HG03108 (cell line): ENCODE data around the gene CSTF1.

ENCODE experiments used
- ATAC-seq: cut with Tn5 transposase; IDR thresholded peaks from one replicate; pipeline ENCODE4 v1.9.1; 2021; ENCODE audit warnings: moderate library complexity; ENCODE audit not compliant: unreplicated experiment

The CSTF1 gene

GRCh38 chr20:56392132-56392880 lies at the start of gene CSTF1, which contains the start of gene AURKA:
Gene CSTF1, plus strand, starts transcription at chr20:56392645. Its CDS starts 2,908 bp downstream, at chr20:56395553.
Gene AURKA, minus strand, starts transcription at chr20:56392215. Its CDS starts 4,018 bp downstream, at chr20:56388197.
- ATAC-seq = peak; percentile 90

- no peak for ATAC-seq
Measured at GRCh38 chr20:56342783-56343182, 49.7 kb upstream of the CSTF1 start.

DNA sequence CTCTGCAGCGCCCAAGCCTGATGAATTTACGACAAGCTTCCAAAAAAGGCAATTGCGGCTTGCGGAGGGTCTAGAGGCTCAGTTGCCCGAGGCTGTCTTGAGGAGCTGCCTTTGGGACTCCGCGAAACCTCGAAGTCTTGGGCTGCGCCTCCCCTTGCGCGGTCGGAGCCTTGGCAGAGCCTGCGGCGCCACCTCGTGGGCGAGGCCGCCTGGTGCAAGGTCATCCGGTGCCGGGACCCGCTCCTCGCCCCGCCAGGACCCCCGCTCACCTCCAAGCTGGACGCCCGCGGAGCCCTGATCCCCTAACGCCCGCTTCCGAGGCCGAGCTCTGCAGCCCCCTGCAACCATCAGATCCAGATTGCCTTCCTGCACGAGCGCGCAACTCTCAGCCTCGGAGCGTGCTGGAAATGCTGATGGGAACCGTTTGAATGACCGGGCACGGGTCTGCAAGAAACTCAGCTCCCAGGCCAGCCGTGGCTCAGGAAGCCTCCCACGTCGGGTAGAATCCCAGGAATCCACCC lies 48.5 kb upstream of the CSTF1 start:
- ATAC-seq = no peak

DNA sequence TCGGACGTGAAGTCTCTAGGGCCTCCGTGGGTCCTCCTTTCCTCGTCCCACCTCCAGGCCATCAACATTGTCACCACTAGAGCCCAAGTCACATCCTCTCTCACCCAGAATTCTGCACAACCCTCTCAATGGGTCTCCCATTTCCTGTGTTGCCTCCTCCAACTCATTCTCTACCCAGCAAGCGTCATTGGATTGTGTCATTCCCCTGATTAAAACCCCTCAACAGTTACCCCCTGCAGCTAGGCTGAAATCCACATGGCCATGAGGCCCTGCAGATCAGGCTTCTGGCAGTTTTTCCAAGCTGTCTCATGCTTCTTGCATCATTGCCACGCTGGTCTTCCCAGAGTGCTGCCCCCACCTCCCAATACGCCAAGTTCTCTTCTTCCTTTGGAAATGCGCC lies 46.5 kb upstream of the CSTF1 start:
- ATAC-seq = no peak

DNA sequence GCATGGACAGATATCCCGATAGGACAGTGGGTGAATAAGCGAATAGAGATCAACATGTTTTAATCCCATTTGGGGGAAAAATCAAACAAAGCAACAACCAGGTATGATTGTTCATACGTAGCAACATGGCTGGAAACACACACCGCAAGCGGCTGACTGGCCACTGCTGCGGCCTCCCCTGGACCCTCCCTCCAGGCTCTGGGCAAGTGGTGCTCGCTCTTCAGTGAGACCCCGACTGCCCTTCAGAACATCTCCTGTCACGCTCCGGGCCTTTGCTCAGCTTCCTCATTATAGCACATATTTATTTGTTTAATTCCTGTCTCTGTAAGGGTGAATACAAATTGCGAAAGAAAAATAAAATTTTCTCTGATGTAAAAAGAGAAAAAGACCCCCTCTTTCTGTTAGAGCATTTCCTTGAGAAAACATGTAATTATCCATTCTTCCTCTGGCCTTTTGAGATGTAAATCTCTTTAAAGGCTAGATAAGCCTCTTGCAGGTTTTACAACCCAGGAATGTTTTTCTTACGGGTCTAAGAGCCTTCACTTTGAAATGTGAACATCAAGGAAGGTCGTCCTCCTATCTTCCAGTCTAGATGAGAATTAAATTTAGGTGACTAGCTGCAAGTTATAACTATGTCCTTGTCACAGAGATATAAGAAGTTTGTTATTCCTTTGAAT lies 44.7 kb upstream of the CSTF1 start:
- no peak for ATAC-seq

DNA sequence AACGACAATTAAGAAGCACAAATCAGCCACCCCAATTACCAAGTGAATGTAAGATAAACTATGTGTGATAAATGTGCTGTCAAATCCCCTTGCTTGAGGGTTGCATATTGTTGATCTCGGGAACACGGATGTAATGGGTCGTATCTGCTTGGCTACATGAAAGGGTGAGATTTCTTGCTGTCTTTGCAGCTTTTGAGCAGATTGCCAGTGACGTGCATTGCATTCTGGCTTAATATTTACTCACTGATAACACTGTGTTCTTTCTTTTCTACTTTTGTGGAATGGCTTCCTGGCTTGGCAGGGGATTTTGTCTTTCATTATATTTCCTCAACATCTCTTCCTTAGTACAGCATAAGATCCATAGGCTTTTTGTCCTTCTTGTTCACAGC lies 44.1 kb upstream of the CSTF1 start:
- ATAC-seq = no peak

DNA sequence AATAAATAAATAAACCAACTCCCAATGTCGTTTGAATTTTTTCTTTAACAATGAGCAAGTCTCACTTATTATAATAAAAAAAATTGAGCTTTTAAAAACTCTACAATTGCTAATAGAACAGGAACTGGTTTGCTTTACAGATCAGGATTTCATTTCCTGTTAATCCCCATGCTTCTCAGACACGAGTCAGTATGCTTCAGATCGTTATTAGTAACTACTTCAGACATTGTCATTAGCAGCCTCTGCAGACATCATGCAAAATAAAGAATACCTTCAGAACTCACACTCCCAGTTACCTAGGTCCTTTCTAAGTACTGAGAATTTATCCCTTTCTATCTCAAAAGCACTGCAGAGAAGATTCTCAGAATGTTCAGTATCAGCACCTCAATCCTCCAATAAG lies 43.7 kb upstream of the CSTF1 start:
- no peak for ATAC-seq

- no peak for ATAC-seq
Measured at GRCh38 chr20:56350842-56351241, 41.6 kb upstream of the CSTF1 start.

DNA sequence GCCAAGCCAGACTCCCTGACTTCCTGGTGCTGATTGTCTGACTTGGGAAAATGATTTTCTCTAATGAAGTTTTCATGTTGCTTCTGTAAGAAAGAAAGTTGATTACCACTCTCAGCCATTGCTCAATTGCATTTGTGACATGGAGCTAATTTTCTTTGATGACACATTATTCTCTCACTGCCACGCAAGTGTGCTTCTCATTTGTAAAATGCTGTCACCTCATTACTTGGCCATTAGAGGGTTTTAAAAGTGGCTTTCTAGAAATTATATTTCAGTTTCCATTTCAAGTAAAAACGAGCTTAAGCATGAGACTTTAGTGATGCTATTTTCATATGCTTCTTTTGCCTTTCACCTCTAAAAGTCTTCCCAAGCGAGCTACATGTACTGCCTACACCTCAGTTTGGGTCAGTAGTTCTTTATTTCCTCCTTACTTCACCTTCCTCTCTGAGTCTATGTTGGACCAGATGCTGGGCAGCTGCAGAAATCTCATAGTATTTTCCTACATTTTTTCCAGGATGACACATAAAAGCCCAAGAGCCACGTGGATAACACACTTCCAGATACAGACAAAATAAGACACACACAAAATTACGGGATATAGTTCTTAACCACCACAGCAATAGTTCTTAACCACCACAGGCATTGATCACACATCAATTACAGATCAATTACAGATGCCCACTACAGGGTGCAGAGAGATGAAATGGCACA lies 39.9 kb upstream of the CSTF1 start:
- ATAC-seq = no peak

DNA sequence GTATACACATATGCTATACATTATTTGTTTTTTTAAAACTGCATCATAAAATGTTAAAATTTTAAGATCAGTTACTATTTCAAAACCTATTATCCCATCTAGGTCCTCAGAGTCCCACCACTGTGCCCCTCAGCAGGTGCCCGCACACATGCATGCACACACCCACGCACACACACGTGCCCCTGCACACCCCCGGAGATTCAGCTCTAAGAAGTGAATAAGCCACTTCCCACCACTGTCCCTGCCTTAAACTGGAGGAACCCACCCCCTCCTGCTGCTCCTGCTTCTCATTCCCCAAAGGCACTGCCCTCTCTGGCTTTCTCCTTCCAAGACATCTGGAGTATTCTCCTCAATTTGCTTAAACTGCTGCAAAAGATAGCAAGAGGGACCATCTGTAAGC lies 39.1 kb upstream of the CSTF1 start:
- no peak for ATAC-seq

DNA sequence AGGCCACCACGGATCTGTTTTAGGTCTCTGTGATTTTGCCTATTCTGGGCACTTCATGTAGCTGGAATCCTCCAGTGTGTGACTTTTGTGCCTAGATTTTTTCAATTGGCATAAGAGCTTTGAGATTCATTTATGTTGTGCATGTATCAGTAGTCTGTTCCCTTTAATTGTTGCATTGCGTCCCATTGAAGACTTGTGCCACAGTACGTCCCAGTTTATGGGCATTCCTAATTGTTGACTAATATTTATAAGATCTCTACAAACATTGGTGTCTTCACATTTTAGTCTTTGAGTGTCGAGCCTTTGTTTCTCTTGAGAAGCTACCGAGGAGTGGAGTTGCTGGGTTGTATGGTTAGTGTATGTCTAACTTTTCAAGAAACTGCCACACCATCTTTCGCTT lies 34.4 kb upstream of the CSTF1 start:
- no peak for ATAC-seq

DNA sequence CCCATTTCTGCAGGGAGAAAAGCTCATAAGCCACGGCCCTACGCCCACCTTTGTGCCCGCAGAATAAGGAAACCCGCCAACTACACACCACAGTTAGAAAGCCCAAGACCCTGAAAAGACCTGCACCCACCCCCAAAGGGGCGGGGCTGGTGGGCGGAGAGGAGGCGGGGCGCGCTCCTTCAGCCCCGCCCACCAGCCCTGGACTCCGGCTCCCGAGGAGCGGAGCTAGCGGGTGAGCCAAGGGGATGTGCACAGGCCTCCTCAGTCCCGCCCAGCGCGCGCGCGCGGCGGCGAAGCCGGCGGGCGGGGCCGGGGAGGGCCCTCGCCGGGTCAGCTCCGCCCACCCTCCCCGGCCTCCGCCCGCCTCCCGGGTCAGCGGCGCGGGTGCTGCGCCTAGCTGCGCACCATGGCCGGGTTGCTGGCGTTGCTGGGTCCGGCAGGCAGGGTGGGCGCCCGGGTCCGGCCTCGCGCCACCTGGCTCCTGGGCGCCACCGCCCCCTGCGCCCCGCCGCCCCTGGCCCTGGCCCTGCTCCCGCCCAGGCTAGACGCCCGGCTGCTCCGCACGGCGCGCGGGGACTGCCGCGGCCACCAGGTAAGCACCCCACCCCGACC lies 33.7 kb upstream of the CSTF1 start, which contains the start of gene FAM210B:
Gene FAM210B, plus strand, starts transcription at position 375 of the 612 bp plus-strand sequence. Its CDS starts 32 bp downstream, at position 407.
- ATAC-seq = peak; percentile 96

DNA sequence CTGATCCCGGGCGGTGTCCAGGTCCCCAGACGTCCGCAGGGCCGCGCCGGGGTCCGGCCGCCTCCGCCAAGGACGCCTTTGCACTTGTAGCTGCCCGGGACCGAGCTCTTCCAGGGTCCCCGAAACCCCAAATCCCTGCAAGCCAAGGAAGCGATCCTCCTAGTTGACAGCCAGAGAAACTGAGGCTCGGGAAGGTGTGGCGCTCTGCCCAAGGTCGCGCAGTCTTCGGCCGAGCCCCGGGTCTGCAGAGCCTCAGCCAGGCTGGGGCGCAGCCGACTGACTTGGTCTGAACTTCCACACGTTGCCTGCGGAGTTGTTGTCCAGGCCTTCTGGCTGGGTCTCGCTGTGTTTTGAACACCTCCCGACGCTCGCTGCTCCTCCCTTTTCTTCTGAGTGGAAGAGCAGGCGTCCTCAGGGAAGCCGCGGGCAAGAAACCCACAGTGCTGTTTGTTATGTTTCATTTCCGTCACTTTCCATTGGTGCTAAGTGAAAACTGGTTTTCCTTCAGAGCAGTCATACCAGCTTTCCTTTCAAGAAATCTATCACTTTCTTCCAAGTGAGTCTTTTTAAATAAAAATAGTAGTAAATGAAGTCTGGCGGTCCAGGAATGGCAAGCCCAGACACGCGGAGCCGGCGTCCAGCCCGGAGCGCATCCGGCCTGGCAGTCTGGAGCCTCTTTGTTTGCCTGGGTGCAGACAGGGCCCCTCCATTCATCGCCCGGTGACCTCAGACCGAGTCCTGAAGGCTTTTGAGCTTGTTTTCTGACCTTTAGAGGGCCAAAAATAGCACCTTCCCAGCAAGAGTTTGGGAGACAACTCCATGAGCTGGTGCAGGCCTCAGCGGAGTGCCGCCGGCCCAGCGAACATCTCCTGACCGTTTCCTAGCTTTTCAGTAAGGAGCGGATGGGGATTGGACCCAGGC lies 33.0 kb upstream of the CSTF1 start:
- peak; percentile 14 for ATAC-seq

GRCh38 chr20:56360133-56360907 lies 32.1 kb upstream of the CSTF1 start:
- no peak for ATAC-seq

GRCh38 chr20:56360908-56361205 lies 31.6 kb upstream of the CSTF1 start:
- no peak for ATAC-seq

DNA sequence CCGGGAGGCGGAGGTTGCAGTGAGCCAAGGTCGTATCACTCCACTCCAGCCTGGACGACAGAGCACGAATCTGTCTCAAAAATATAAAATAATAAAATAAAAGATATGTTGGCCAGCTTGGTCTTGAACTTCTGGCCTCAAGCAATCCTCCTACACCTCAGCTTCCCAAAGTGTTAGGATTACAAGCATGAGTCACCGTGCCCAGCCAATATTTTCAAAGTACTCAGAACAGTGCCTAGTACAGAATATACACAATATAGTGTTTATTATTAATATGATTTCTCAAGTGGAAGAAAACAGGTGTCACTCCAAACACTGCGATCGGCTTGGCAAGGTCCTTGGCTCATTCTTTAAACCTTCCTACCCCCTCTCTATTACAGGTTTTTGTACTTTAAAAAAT lies 30.5 kb upstream of the CSTF1 start:
- ATAC-seq = no peak

- no peak for ATAC-seq
Measured at GRCh38 chr20:56362833-56363413, 29.5 kb upstream of the CSTF1 start.

- no peak for ATAC-seq
Measured at GRCh38 chr20:56363491-56363890, 29.0 kb upstream of the CSTF1 start.
